Measurements from ENCODE around the gene WDR82. TPM values are rescaled to one million over a fixed set of nuclear protein-coding genes. Genes with fewer than 3 reads are reported as not detected.
A peak's percentile ranks its signal among the peaks of the same experiment; 100 is the strongest.

Gene WDR82
- total and polyA plus RNA-seq, 2 donors from 2014 or later: 20.9 to 75.8 TPM

GRCh38 chr3:52283306-52283705 is 4.9 kb upstream of the WDR82 start:
- Histone ChIP-seq H3K36me3 (ENCODE audit: control insufficient read depth in 2 of 3, insufficient read depth in 3 of 3, low read length in 3 of 3) (no peaks in the 10 kb centered on the region), H3K4me1 (ENCODE audit: control insufficient read depth in 2 of 3, insufficient read depth in 2 of 3, low read depth in 1 of 3, low read length in 3 of 3) (peaks cover 6 to 23% (median 16%) of the 10 kb centered on the region in 3 donors), H3K27me3 (ENCODE audit: control insufficient read depth, insufficient read depth, low read length) (no peaks in the 10 kb centered on the region), H3K27ac (ENCODE audit: low read depth in 2 of 2, low read length in 2 of 2) (peak overlapping the region; percentile 69 to 76), H3K9me3 (ENCODE audit: control insufficient read depth in 2 of 3, insufficient read depth in 1 of 3, low read length in 3 of 3) (no peaks in the 10 kb centered on the region), H3K4me3 (ENCODE audit: low read length in 3 of 3) (no peak overlapping the region), H3K9ac (ENCODE audit: low read length in 3 of 3) (peak overlapping the region in 1 of 3 donors; percentile 48)
- DNase-seq: no peak
- no peak for TF ChIP-seq CTCF (IDR thresholded peaks at IDR 0.05; ENCODE audit: borderline replicate concordance, extremely low read depth, insufficient read depth)
- FAIRE-seq: no peak
- intact Hi-C loops (cut with DNase I): no loop called here

GRCh38 chr3:52281981-52282801 is 3.7 kb upstream of the WDR82 start:
- Histone ChIP-seq H3K4me1 (ENCODE audit: control insufficient read depth in 2 of 3, insufficient read depth in 2 of 3, low read depth in 1 of 3, low read length in 3 of 3) (peaks cover 6 to 23% (median 16%) of the 10 kb centered on the region in 3 donors), H3K27me3 (ENCODE audit: control insufficient read depth, insufficient read depth, low read length) (no peaks in the 10 kb centered on the region), H3K9me3 (ENCODE audit: control insufficient read depth in 2 of 3, insufficient read depth in 1 of 3, low read length in 3 of 3) (no peaks in the 10 kb centered on the region), H3K36me3 (ENCODE audit: control insufficient read depth in 2 of 3, insufficient read depth in 3 of 3, low read length in 3 of 3) (no peaks in the 10 kb centered on the region), H3K4me3 (ENCODE audit: low read length in 3 of 3) (no peak overlapping the region), H3K9ac (ENCODE audit: low read length in 3 of 3) (peak overlapping the region in 1 of 3 donors; percentile 10), H3K27ac (ENCODE audit: low read depth in 2 of 2, low read length in 2 of 2) (peak overlapping the region in 1 of 2 donors; percentile 18)
- intact Hi-C loops (cut with DNase I): no loop called here
- no peak for FAIRE-seq
- no peak for TF ChIP-seq CTCF (IDR thresholded peaks at IDR 0.05; ENCODE audit: borderline replicate concordance, extremely low read depth, insufficient read depth)
- DNase-seq: no peak

GRCh38 chr3:52280050-52280461 is 1.6 kb upstream of the WDR82 start:
- no peaks in the 10 kb centered on the region for H3K27me3 ChIP-seq (ENCODE audit: control insufficient read depth, insufficient read depth, low read length)
- peak in 3 of 5 donors; percentile 42 to 84 (median 71) for DNase-seq
- H3K9ac ChIP-seq (ENCODE audit: low read length in 3 of 3): peak overlapping the region in 2 of 3 donors; percentile 9 to 50
- FAIRE-seq: no peak
- peak overlapping the region; percentile 98 for H3K27ac ChIP-seq (ENCODE audit: low read depth in 2 of 2, low read length in 2 of 2)
- H3K36me3 ChIP-seq (ENCODE audit: control insufficient read depth in 2 of 3, insufficient read depth in 3 of 3, low read length in 3 of 3): no peaks in the 10 kb centered on the region
- peaks cover 4 to 22% (median 19%) of the 10 kb centered on the region in 3 donors for H3K4me1 ChIP-seq (ENCODE audit: control insufficient read depth in 2 of 3, insufficient read depth in 2 of 3, low read depth in 1 of 3, low read length in 3 of 3)
- no peaks in the 10 kb centered on the region for H3K9me3 ChIP-seq (ENCODE audit: control insufficient read depth in 2 of 3, insufficient read depth in 1 of 3, low read length in 3 of 3)
- H3K4me3 ChIP-seq (ENCODE audit: low read length in 3 of 3): peak overlapping the region in 1 of 3 donors; percentile 94
- TF ChIP-seq CTCF (IDR thresholded peaks at IDR 0.05; ENCODE audit: borderline replicate concordance, extremely low read depth, insufficient read depth): no peak
- intact Hi-C loops (cut with DNase I): no loop called here

Measured in kidney (tissue), 14 donors.